ENCODE results near the gene IRF4.

IRF4 gene

DNA sequence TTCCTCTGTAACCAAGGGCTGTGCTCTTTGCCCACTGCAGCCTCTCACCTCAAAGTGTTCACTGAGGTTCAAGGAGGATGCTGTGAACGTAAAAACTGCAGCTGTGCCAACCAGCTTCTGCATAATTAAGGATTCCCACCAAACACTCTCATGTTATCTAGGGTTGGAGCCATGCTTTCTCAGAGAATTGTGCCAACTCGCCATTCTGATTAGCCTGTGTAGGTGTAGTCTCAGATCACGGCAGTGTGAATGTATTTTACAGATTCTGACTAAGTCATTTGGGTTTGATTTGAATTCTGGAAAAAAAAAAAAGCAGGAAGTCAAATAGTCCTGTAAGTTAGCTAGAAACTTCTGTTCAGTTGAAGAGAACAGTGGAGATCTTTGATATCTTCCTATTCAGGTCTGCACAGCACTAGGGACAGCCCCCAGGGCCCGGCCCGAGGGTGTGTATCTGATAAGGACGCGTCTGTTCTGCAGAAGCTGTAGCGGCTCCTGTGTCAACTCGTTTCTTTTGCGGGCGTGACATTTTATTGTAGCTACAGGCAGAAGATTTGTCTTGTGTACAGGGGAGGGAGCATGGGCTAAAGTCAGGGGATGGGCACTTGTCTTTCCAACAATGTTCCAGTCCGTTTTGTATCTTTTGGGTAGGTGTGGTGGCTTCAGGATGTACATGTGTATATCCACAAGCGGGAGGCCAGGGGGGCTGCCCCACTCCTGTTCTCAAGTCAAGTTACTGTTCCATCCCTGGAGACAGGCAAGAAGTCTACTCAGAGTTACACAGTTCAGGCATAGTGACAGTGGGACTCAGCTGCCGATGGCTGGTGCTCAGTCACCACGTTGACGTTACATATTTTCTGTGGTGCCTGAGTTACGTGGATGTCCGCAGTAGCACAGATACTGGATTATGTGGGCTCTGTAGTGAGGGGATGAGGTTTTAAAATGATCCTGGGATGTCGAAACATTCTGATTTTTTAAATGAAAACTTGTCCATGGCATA lies 12.4 kb downstream of the IRF4 start:
- H3K4me3 ChIP-seq (replicated peaks; ENCODE audit: low read depth, low read length): no peak overlapping the region
- no peak for DNase-seq (ENCODE audit: extremely low read depth, low read depth)
- TF ChIP-seq, protein P1, sequence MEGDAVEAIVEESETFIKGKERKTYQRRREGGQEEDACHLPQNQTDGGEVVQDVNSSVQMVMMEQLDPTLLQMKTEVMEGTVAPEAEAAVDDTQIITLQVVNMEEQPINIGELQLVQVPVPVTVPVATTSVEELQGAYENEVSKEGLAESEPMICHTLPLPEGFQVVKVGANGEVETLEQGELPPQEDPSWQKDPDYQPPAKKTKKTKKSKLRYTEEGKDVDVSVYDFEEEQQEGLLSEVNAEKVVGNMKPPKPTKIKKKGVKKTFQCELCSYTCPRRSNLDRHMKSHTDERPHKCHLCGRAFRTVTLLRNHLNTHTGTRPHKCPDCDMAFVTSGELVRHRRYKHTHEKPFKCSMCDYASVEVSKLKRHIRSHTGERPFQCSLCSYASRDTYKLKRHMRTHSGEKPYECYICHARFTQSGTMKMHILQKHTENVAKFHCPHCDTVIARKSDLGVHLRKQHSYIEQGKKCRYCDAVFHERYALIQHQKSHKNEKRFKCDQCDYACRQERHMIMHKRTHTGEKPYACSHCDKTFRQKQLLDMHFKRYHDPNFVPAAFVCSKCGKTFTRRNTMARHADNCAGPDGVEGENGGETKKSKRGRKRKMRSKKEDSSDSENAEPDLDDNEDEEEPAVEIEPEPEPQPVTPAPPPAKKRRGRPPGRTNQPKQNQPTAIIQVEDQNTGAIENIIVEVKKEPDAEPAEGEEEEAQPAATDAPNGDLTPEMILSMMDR (IDR thresholded peaks at IDR 0.05; ENCODE audit: low read depth, low read length, missing control alignments): no peak

DNA sequence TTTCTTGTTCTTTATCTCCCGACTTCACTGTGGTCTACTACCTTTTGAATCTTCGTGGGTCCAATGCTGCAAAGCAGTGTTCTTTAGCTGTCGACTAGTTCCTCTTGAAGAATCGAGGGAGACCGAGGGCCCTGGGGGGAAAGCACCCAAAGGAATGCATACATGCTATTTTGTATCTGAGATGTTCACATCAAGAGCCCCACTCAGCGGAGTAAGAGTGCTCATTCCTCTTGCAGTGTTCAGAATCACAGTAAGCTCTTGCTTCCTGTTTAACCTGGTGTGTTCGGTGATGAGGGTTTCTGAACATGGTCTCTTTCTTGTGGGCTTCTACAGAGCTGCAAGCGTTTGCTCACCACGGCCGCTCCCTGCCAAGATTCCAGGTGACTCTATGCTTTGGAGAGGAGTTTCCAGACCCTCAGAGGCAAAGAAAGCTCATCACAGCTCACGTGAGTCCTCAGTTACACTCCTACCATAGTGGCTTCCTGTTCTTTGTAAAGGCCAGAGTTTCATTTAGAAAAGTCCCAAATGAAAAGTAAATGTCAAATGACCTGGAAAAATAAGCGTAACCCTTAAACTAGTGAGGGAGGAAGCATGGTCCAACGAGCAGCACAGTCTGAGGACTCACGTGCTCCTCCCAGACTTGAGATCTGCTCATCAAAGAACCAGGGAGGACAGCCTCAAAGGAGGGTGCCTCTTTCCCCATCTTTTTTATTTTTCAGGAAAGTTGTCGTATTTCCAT lies 13.3 kb downstream of the IRF4 start:
- H3K4me3 ChIP-seq (replicated peaks; ENCODE audit: low read depth, low read length): no peak overlapping the region
- no peak for DNase-seq (ENCODE audit: extremely low read depth, low read depth)
- TF ChIP-seq, protein P1 (IDR thresholded peaks at IDR 0.05; ENCODE audit: low read depth, low read length, missing control alignments): no peak

DNA sequence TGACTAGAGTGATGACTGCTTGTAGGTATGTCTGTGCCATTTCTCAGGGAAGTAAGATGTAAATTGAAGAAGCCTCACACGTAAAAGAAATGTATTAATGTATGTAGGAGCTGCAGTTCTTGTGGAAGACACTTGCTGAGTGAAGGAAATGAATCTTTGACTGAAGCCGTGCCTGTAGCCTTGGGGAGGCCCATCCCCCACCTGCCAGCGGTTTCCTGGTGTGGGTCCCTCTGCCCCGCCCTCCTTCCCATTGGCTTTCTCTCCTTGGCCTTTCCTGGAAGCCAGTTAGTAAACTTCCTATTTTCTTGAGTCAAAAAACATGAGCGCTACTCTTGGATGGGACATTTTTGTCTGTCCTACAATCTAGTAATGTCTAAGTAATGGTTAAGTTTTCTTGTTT lies 16.6 kb downstream of the IRF4 start:
- TF ChIP-seq, protein P1 (IDR thresholded peaks at IDR 0.05; ENCODE audit: low read depth, low read length, missing control alignments): no peak
- H3K4me3 ChIP-seq (replicated peaks; ENCODE audit: low read depth, low read length): no peak overlapping the region
- DNase-seq (ENCODE audit: extremely low read depth, low read depth): no peak

DNA sequence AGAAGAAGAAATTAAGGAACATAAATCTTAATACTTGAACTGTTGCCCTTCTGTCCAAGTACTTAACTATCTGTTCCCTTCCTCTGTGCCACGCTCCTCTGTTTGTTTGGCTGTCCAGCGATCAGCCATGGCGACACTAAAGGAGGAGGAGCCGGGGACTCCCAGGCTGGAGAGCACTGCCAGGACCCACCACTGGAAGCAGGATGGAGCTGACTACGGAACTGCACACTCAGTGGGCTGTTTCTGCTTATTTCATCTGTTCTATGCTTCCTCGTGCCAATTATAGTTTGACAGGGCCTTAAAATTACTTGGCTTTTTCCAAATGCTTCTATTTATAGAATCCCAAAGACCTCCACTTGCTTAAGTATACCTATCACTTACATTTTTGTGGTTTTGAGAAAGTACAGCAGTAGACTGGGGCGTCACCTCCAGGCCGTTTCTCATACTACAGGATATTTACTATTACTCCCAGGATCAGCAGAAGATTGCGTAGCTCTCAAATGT lies 17.1 kb downstream of the IRF4 start:
- no peak for DNase-seq (ENCODE audit: extremely low read depth, low read depth)
- H3K4me3 ChIP-seq (replicated peaks; ENCODE audit: low read depth, low read length): no peak overlapping the region
- TF ChIP-seq, protein P1 (IDR thresholded peaks at IDR 0.05; ENCODE audit: low read depth, low read length, missing control alignments): peak; percentile 36

DNA sequence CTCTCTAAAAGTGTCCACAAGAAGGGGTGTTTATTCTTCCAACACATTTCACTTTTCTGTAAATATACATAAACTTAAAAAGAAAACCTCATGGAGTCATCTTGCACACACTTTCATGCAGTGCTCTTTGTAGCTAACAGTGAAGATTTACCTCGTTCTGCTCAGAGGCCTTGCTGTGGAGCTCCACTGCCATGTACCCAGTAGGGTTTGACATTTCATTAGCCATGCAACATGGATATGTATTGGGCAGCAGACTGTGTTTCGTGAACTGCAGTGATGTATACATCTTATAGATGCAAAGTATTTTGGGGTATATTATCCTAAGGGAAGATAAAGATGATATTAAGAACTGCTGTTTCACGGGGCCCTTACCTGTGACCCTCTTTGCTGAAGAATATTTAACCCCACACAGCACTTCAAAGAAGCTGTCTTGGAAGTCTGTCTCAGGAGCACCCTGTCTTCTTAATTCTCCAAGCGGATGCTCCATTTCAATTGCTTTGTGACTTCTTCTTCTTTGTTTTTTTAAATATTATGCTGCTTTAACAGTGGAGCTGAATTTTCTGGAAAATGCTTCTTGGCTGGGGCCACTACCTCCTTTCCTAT lies 17.9 kb downstream of the IRF4 start:
- no peak overlapping the region for H3K4me3 ChIP-seq (replicated peaks; ENCODE audit: low read depth, low read length)
- TF ChIP-seq, protein P1 (IDR thresholded peaks at IDR 0.05; ENCODE audit: low read depth, low read length, missing control alignments): no peak
- no peak for DNase-seq (ENCODE audit: extremely low read depth, low read depth)

DNA sequence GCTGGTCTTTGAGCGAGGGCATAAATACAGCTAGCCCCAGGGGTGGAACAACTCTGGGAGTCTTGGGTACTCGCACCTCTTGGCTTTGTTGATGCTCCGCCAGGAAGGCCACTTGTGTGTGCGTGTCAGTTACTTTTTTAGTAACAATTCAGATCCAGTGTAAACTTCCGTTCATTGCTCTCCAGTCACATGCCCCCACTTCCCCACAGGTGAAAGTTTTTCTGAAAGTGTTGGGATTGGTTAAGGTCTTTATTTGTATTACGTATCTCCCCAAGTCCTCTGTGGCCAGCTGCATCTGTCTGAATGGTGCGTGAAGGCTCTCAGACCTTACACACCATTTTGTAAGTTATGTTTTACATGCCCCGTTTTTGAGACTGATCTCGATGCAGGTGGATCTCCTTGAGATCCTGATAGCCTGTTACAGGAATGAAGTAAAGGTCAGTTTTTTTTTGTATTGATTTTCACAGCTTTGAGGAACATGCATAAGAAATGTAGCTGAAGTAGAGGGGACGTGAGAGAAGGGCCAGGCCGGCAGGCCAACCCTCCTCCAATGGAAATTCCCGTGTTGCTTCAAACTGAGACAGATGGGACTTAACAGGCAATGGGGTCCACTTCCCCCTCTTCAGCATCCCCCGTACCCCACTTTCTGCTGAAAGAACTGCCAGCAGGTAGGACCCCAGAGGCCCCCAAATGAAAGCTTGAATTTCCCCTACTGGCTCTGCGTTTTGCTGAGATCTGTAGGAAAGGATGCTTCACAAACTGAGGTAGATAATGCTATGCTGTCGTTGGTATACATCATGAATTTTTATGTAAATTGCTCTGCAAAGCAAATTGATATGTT lies 19.2 kb downstream of the IRF4 start:
- no peak for DNase-seq (ENCODE audit: extremely low read depth, low read depth)
- H3K4me3 ChIP-seq (replicated peaks; ENCODE audit: low read depth, low read length): no peak overlapping the region
- TF ChIP-seq, protein P1 (IDR thresholded peaks at IDR 0.05; ENCODE audit: low read depth, low read length, missing control alignments): no peak

Measured in HFF-Myc (cell line).